CD4-positive, alpha-beta T cell (primary cell): ENCODE data around the gene MEX3A. TPM values are rescaled to one million over a fixed set of nuclear protein-coding genes. Genes with fewer than 3 reads are reported as not detected.
A peak's percentile ranks its signal among the peaks of the same experiment; 100 is the strongest.

Experiments used
- ATAC-seq: fragments of 200-7000 bp; cut with Tn5 transposase; one replicate; pipeline ENCODE4 v1.10.0; 2022; ENCODE audit warnings: mild to moderate bottlenecking; ENCODE audit not compliant: poor library complexity
- CTCF ChIA-PET: fragments of 350-600 bp; sonication (Branson Sonifier 250); formaldehyde crosslinking; loops from one replicate; lab custom pipeline; 2021; ENCODE audit warnings: antibody characterized with exemption, inconsistent platforms; lab: Charles Lee
- POLR2A ChIA-PET: fragments of 350-600 bp; sonication (Branson Sonifier 250); formaldehyde crosslinking; loops from one replicate; lab custom pipeline; 2021; ENCODE audit warnings: antibody characterized with exemption, inconsistent platforms; lab: Charles Lee
- DNase-seq, 14 experiments: peaks; one replicate each; pipeline ENCODE4 v3.0.0-alpha.2; 2013 to 2020; ENCODE audit warnings: mixed read lengths in 2 of 14
- H3K27ac ChIP-seq, 2 donors: one replicate each; pipeline versions ENCODE4 v1.5.1 to v1.7.0; 2013; ENCODE audit warnings: low read length in 2 of 2, low read depth in 1 of 2, mild to moderate bottlenecking in 1 of 2
- H3K27me3 ChIP-seq, 2 experiments: 1 replicate in 1 of 2; 2 replicates in 1 of 2; pipeline versions ENCODE4 v1.6.1 to v1.7.0; 2013; ENCODE audit warnings: low read length in 2 of 2, control low read depth in 1 of 2, mild to moderate bottlenecking in 1 of 2, moderate library complexity in 1 of 2; ENCODE audit not compliant: insufficient read depth in 2 of 2, control insufficient read depth in 1 of 2
- H3K36me3 ChIP-seq: one replicate; pipeline ENCODE4 v1.6.1; 2013; ENCODE audit warnings: low read length, control low read depth; ENCODE audit not compliant: insufficient read depth
- H3K4me1 ChIP-seq: one replicate; pipeline ENCODE4 v1.6.1; 2013; ENCODE audit warnings: low read length, control low read depth; ENCODE audit not compliant: insufficient read depth
- H3K4me3 ChIP-seq: one replicate; pipeline ENCODE4 v1.5.1; 2013; ENCODE audit warnings: mild to moderate bottlenecking, low read length, moderate library complexity
- H3K9me3 ChIP-seq, 2 experiments: 1 replicate in 1 of 2; 2 replicates in 1 of 2; pipeline versions ENCODE4 v1.6.1 to v1.7.0; 2013; ENCODE audit warnings: low read length in 2 of 2, mild to moderate bottlenecking in 2 of 2, control low read depth in 1 of 2, moderate library complexity in 1 of 2; ENCODE audit not compliant: control insufficient read depth in 1 of 2, insufficient read depth in 1 of 2
- H3K27ac Mint-ChIP-seq: one replicate; pipeline ENCODE4 v1.8.0; 2020; ENCODE audit warnings: mixed read lengths
- H3K27me3 Mint-ChIP-seq: one replicate; pipeline ENCODE4 v1.8.0; 2021; ENCODE audit warnings: mixed read lengths
- H3K36me3 Mint-ChIP-seq: one replicate; pipeline ENCODE4 v1.8.0; 2021; ENCODE audit warnings: low read depth, mixed read lengths
- H3K4me1 Mint-ChIP-seq: one replicate; pipeline ENCODE4 v1.8.0; 2021; ENCODE audit warnings: low read depth, mixed read lengths
- H3K4me3 Mint-ChIP-seq: one replicate; pipeline ENCODE4 v1.8.0; 2020; ENCODE audit warnings: mild to moderate bottlenecking, mixed read lengths
- H3K9me3 Mint-ChIP-seq: one replicate; pipeline ENCODE4 v1.8.0; 2020; ENCODE audit warnings: mixed read lengths
- CTCF ChIP-seq: fragments of 200-600 bp; IDR thresholded peaks from one replicate; pipeline ENCODE4 v1.8.0; 2022; ENCODE audit warnings: antibody characterized with exemption, mild to moderate bottlenecking
- intact Hi-C, 2 experiments: fragments of 100-400 bp; cut with DNase I in 1 of 2; cut with micrococcal nuclease in 1 of 2; formaldehyde crosslinking; loops; one replicate each; pipeline versions ENCODE4 v1.15.1 to v1.9.0; 2023 to 2025; cut with DNase I, micrococcal nuclease
- total RNA-seq, 174 experiments: library from RNA in 2 of 174; stranded (reverse) in 2 of 174; gene quantifications; one replicate each; pipeline ENCODE4 v1.2.3 and lab custom pipeline; 2021 to 2026

The MEX3A gene
- total RNA-seq, 2 experiments from 2014 or later: 0.27 to 0.36 TPM

DNA sequence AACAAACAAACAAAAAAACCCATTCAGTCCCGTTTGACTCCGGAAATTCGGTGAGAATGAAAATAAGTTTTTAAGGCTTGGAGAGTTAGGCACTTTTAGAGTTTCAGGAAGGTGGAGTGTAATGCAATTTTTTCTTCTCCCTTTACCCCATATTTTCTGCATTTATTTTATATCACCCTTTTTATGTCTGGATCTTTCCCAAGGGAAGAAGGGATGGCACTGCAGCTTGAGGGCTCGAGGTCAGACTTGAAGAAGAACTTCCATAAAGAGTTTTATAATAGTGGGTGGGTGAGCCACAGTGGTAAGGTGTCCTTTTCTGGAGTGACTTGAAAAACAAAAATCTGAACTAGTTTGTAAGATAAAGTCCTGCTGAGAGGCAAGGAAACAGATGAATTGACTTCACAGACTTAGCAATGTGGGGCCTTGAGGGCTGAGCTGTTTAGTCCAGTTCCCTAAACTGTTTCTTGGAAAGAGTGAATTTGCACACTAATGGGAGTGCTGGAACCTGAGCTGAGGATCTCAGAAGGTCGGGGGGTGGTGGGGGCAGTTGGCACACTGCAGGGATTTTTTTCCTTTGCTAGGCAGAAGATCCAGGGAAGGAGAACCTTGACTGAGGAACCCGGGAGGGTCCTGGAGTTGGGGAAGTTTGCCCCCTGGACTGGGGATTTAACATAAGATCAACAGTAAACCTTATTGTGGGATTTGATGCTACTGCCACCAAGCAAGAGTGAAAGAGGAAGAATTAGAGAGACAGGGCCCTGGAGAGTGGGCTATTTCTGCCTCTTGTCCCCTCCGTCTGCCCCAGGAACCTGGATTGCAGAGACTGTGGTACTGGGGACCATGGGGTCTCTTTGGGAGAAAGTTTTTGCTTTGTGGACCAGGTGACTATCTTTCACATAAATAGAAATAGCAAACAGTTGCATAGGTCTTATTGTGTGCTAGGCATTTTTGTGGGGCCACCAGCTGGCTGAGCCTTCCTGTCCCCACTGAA lies 1.8 kb upstream of the MEX3A start:
- Mint-ChIP-seq H3K4me1 (peaks cover 6% of the 10 kb centered on the region), H3K27ac (no peak overlapping the region), H3K27me3 (peaks cover 51% of the 10 kb centered on the region), H3K4me3 (peak overlapping the region; percentile 38), H3K9me3 (no peaks in the 10 kb centered on the region), H3K36me3 (no peaks in the 10 kb centered on the region)
- no peak for TF ChIP-seq CTCF
- Histone ChIP-seq H3K36me3 (no peaks in the 10 kb centered on the region), H3K9me3 (no peaks in the 10 kb centered on the region), H3K27me3 (peaks cover 22 to 33% of the 10 kb centered on the region in 2 experiments), H3K4me1 (peaks cover 23% of the 10 kb centered on the region), H3K4me3 (no peak overlapping the region), H3K27ac (no peak overlapping the region)
- ChIA-PET CTCF (no interaction called here), POLR2A (no interaction called here)
- intact Hi-C loops: no loop called here
- no peak for ATAC-seq
- DNase-seq: no peak

GRCh38 chr1:156081917-156082308 lies 352 bp downstream of the MEX3A start:
- Histone ChIP-seq H3K4me3 (peak overlapping the region; percentile 75), H3K36me3 (no peaks in the 10 kb centered on the region), H3K27me3 (peaks cover 22 to 31% of the 10 kb centered on the region in 2 experiments), H3K4me1 (peaks cover 23% of the 10 kb centered on the region), H3K27ac (no peak overlapping the region), H3K9me3 (no peaks in the 10 kb centered on the region)
- no peak for DNase-seq
- H3K27ac Mint-ChIP-seq: no peak overlapping the region
- TF ChIP-seq CTCF: no peak
- no peaks in the 10 kb centered on the region for H3K36me3 Mint-ChIP-seq
- peaks cover 42% of the 10 kb centered on the region for H3K27me3 Mint-ChIP-seq
- ATAC-seq: no peak
- ChIA-PET CTCF (no interaction called here), POLR2A (no interaction called here)
- intact Hi-C loops: loop anchor here in 1 of 2 experiments (1.0 to 2.0 kb wide), 2 partner anchors 28 to 59 kb away; partner anchors contain the start of gene LAMTOR2
- H3K4me1 Mint-ChIP-seq: peaks cover 6% of the 10 kb centered on the region
- peak overlapping the region; percentile 83 for H3K4me3 Mint-ChIP-seq
- no peaks in the 10 kb centered on the region for H3K9me3 Mint-ChIP-seq

DNA sequence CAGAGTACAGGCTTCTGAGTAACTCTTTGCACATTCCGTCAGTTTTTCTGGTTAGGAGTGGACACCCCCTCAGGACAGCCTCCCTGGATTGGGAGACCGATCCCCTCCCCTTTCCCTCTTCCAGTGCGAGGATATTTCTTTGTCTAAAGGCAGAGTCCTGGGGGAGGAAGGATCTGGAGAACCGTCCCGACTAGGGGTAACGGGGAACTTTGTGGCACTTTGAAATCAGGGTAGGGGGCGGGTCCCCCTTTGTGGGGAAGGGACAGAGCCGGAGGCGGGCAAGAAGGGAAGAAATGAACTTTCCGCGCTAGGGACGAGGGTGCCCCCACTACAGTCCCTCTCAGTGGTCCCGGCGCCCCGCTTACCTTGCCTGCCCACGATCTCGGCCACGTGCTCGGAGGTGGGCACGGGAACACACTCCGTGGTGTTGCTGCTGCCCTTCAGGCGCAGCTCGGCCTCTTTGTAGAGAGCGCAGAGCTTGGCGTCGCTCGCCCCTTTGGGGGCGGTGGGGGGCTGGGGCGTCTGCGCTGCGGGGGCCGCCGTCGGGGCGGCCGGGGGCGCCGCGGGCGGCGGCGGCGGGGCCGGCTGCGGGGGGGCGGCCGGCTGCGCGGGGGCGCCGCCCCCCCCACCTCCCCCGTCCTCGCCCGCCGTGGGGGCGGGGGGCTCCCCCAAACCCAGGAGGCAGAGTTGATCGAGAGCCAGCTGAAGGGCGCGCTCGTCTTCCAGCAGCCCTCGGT lies 917 bp downstream of the MEX3A start:
- DNase-seq (no peak), ATAC-seq (no peak)
- Mint-ChIP-seq H3K27me3 (peaks cover 37% of the 10 kb centered on the region), H3K27ac (no peak overlapping the region), H3K4me1 (peaks cover 6% of the 10 kb centered on the region), H3K36me3 (no peaks in the 10 kb centered on the region), H3K4me3 (peak overlapping the region; percentile 81), H3K9me3 (no peaks in the 10 kb centered on the region)
- Histone ChIP-seq H3K9me3 (no peaks in the 10 kb centered on the region), H3K36me3 (no peaks in the 10 kb centered on the region), H3K4me3 (peak overlapping the region; percentile 75), H3K27me3 (peaks cover 22 to 29% of the 10 kb centered on the region in 2 experiments), H3K4me1 (peaks cover 23% of the 10 kb centered on the region), H3K27ac (no peak overlapping the region)
- intact Hi-C loops: loop anchor here in 1 of 2 experiments (2.0 kb wide), 1 partner anchor 59 kb away; no protein-coding TSS in a partner anchor
- POLR2A ChIA-PET: no interaction called here
- TF ChIP-seq CTCF: no peak
- CTCF ChIA-PET: no interaction called here
